ENCODE measurements around the gene PGLYRP2.

DNA sequence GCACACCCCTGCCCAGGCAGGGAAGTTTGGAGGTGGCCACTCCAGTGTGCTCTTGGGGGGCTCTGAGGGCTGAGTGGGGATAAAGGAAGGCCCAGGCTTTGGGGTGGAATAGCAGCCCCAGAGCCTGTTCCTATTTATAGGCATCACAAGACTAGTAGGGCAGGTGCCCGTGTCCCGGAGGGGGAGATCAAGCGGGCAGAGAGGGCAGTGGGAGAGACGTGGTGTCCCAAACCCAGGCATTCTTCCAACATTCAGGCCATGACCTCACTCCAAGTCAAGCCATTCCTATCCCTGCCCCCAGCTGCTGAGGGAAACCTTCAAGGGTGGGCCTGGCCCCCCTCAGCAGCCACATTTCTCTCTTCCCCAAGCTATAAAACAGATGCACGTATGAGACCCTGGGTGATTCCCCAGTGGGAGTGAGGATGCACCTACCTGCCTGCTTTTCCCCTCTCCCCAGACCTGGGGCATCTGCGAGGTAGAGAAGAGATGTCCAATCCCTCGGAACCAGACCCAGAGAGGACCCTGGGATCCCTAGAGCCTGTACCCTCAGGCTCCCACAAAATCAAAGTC, 33.4 kb downstream of the PGLYRP2 start:
- no peak for TF ChIP-seq CTCF (IDR thresholded peaks at IDR 0.05; ENCODE audit: insufficient read depth, low read depth, low read length)
- no peak for TF ChIP-seq EZH2 (IDR thresholded peaks at IDR 0.05; ENCODE audit: insufficient read depth, low read length)
